Sigmoid colon (tissue), 7 donors: ENCODE data around the gene STOML1. TPM values are rescaled to one million over a fixed set of nuclear protein-coding genes. Genes with fewer than 3 reads are reported as not detected.

Experiments
- DNase-seq: peaks from one replicate; pipeline ENCODE4 v3.0.0-alpha.2; 2019
- H3K27ac ChIP-seq, 4 donors: fragments of 200-600 bp; sonication (generic); one replicate each; pipeline ENCODE4 v1.5.1; 2016 to 2019; ENCODE audit warnings: mild to moderate bottlenecking in 1 of 4
- H3K27me3 ChIP-seq, 3 donors: fragments of 200-600 bp; sonication (generic); one replicate each; pipeline ENCODE4 v1.5.1; 2019; ENCODE audit warnings: mild to moderate bottlenecking in 1 of 3
- H3K36me3 ChIP-seq, 4 donors: fragments of 200-600 bp; sonication (generic); one replicate each; pipeline ENCODE4 v1.5.1; 2016 to 2019
- H3K4me1 ChIP-seq, 4 donors: fragments of 200-600 bp; sonication (generic); one replicate each; pipeline ENCODE4 v1.5.1; 2017 to 2019
- H3K4me3 ChIP-seq, 4 donors: fragments of 200-600 bp; sonication (generic); one replicate each; pipeline ENCODE4 v1.5.1; 2017 to 2019; ENCODE audit warnings: mild to moderate bottlenecking in 2 of 4, moderate library complexity in 1 of 4
- H3K9me3 ChIP-seq, 4 donors: fragments of 200-600 bp in 3 of 4; sonication (generic) in 3 of 4; one replicate each; pipeline versions ENCODE4 v1.5.1 to v1.6.1; 2013 to 2019
- EP300 ChIP-seq, 4 donors: sonication (generic); formaldehyde crosslinking; IDR thresholded peaks; one replicate each; pipeline ENCODE4 v1.6.1; 2017; ENCODE audit warnings: antibody characterized with exemption in 4 of 4
- POLR2A ChIP-seq, 2 donors: fragments of 450-650 bp; IDR thresholded peaks; one replicate each; pipeline ENCODE4 v1.6.1; 2016; ENCODE audit warnings: antibody characterized with exemption in 2 of 2, mild to moderate bottlenecking in 2 of 2, moderate library complexity in 2 of 2
- POLR2AphosphoS5 ChIP-seq, 4 donors: sonication (generic); formaldehyde crosslinking; IDR thresholded peaks; one replicate each; pipeline ENCODE4 v1.6.1; 2017; ENCODE audit warnings: antibody characterized with exemption in 4 of 4
- WGBS, 2 donors: extraction: QIAGEN DNeasy Blood & Tissue Kit; methylation state at CpG; one replicate each; pipeline ENCODE4 v1.1.7; 2013; 5-methylcytosine and 5-hydroxymethylcytosine counted together
- intact Hi-C: fragments of 100-400 bp; cut with DNase I; formaldehyde crosslinking; loops from one replicate; pipeline ENCODE4 v1.15.1; 2023
- polyA plus RNA-seq, 3 donors: library from polyadenylated mRNA; stranded (reverse); fragments of 200-250 nt; gene quantifications; one replicate each; pipeline ENCODE4 v1.2.3, GENCODE V29; 2013
- total RNA-seq, 4 donors: library from RNA; depleted of rRNA; stranded (reverse); fragments of >200 nt; gene quantifications; one replicate each; pipeline ENCODE4 v1.1.0, GENCODE V29; 2016
- TF ChIP-seq, protein P1 (sequence below), 4 experiments: fragments of 450-650 bp in 3 of 4; fragments of 200-600 bp in 1 of 4; IDR thresholded peaks; one replicate each; pipeline ENCODE4 v1.5.1; 2016 to 2019; ENCODE audit warnings: antibody characterized with exemption in 4 of 4, mild to moderate bottlenecking in 3 of 4, moderate library complexity in 2 of 4
- donor health status: healthy with polysubstance abuse.
- donor health status: Bipolar disorder and iron deficiency.
- donor health status: healthy.

The STOML1 gene
- total and polyA plus RNA-seq, 7 donors: 3.5 to 18.5 (median 13.2) TPM

DNA sequence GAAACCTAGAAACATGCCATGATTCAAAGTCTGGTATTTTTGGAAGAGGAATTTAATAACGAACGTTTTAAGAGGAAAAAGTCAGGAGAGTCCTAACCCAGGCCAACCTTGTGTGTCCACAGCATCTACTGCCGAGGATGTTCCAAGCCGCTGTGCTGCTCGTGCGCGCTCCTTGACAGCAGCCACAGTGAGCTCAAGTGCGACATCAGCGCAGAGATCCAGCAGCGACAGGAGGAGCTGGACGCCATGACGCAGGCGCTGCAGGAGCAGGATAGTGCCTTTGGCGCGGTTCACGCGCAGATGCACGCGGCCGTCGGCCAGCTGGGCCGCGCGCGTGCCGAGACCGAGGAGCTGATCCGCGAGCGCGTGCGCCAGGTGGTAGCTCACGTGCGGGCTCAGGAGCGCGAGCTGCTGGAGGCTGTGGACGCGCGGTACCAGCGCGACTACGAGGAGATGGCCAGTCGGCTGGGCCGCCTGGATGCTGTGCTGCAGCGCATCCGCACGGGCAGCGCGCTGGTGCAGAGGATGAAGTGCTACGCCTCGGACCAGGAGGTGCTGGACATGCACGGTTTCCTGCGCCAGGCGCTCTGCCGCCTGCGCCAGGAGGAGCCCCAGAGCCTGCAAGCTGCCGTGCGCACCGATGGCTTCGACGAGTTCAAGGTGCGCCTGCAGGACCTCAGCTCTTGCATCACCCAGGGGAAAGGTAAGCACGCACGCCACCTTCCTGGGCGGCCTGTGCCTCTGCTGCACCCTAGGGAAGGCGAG is 30.8 kb upstream of the STOML1 start:
- no peak for DNase-seq
- H3K4me3 ChIP-seq: no peak overlapping the region
- 97% methylated on average over 66 of the region's 66 CpGs for WGBS, 2 donors
- H3K36me3 ChIP-seq: peaks cover 24 to 53% (median 30%) of the 10 kb centered on the region in 4 donors
- intact Hi-C loops: no loop called here
- TF ChIP-seq POLR2AphosphoS5 (IDR thresholded peaks at IDR 0.05) (no peak), POLR2A (IDR thresholded peaks at IDR 0.05) (no peak)
- no peak overlapping the region for H3K27ac ChIP-seq
- H3K9me3 ChIP-seq: no peaks in the 10 kb centered on the region
- peaks cover 0 to 35% (median 28%) of the 10 kb centered on the region in 4 donors for H3K4me1 ChIP-seq
- no peaks in the 10 kb centered on the region for H3K27me3 ChIP-seq

DNA sequence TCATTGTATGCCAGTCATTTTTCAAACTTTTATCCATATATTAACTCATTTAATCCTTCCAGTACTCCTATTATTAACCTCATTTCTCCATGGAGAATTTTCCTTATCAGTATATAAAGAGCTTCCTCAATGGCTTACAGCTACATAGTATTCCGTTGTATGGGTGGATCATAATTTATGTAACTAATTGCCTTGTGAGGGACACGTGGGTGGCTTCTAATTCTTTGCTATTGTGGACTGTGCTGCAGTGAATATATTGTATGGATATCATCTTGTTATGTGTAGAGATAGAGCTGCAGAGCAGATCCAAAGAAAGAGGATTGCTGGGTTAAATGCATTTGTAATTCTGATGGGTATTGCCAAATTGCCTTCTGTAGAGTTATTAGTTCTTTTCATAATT is 27.6 kb upstream of the STOML1 start:
- WGBS, 2 donors: 65 to 67% methylated on average over 2 of the region's 2 CpGs
- H3K36me3 ChIP-seq: peaks cover 14 to 26% (median 19%) of the 10 kb centered on the region in 4 donors
- no peaks in the 10 kb centered on the region for H3K27me3 ChIP-seq

DNA sequence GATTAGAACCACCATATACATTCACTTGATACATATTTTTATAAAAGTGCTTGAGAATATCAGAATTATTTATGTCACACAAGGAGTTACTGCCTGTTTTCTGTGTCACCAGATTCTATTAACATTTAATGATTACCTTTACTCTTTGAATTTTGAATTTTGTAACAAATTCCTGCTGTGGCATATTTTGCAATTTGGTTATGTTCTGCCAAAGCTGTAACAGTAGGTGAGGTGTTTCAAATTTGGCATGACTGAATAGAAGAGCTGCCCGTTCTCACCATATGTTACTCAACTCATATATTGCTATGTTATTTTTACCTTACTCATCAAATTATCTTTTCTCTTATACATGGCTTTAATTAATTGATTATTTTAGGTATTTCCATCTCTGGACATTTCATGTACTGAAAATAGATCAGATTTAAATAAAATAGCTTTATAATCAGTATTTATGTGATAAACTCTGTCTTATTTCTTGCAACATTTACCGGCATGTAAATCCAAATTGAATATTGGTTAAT is 21.3 kb upstream of the STOML1 start:
- H3K4me3 ChIP-seq: no peak overlapping the region
- peaks cover 0 to 9% (median 2%) of the 10 kb centered on the region in 4 donors for H3K36me3 ChIP-seq
- WGBS, 2 donors: 95 to 98% methylated on average over 2 of the region's 2 CpGs
- TF ChIP-seq EP300 (IDR thresholded peaks at IDR 0.05): no peak
- no peak for TF ChIP-seq POLR2A (IDR thresholded peaks at IDR 0.05)
- TF ChIP-seq, protein P1, sequence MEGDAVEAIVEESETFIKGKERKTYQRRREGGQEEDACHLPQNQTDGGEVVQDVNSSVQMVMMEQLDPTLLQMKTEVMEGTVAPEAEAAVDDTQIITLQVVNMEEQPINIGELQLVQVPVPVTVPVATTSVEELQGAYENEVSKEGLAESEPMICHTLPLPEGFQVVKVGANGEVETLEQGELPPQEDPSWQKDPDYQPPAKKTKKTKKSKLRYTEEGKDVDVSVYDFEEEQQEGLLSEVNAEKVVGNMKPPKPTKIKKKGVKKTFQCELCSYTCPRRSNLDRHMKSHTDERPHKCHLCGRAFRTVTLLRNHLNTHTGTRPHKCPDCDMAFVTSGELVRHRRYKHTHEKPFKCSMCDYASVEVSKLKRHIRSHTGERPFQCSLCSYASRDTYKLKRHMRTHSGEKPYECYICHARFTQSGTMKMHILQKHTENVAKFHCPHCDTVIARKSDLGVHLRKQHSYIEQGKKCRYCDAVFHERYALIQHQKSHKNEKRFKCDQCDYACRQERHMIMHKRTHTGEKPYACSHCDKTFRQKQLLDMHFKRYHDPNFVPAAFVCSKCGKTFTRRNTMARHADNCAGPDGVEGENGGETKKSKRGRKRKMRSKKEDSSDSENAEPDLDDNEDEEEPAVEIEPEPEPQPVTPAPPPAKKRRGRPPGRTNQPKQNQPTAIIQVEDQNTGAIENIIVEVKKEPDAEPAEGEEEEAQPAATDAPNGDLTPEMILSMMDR (IDR thresholded peaks at IDR 0.05): no peak
- no peak for TF ChIP-seq POLR2AphosphoS5 (IDR thresholded peaks at IDR 0.05)
- no peaks in the 10 kb centered on the region for H3K27me3 ChIP-seq
- H3K4me1 ChIP-seq: peaks cover 0 to 45% (median 39%) of the 10 kb centered on the region in 4 donors
- DNase-seq: no peak
- H3K27ac ChIP-seq: no peak overlapping the region
- intact Hi-C loops: no loop called here
- no peaks in the 10 kb centered on the region for H3K9me3 ChIP-seq

More for the DNA sequence above, 27.6 kb upstream of the STOML1 start:
- no peaks in the 10 kb centered on the region for H3K9me3 ChIP-seq
- no peak overlapping the region for H3K27ac ChIP-seq
- H3K4me1 ChIP-seq: peaks cover 0 to 22% (median 14%) of the 10 kb centered on the region in 4 donors
- no peak for DNase-seq
- TF ChIP-seq EP300 (IDR thresholded peaks at IDR 0.05): no peak
- TF ChIP-seq POLR2A (IDR thresholded peaks at IDR 0.05): no peak
- TF ChIP-seq POLR2AphosphoS5 (IDR thresholded peaks at IDR 0.05): no peak
- TF ChIP-seq, protein P1 (IDR thresholded peaks at IDR 0.05): no peak
- intact Hi-C loops: no loop called here
- H3K4me3 ChIP-seq: no peak overlapping the region

DNA sequence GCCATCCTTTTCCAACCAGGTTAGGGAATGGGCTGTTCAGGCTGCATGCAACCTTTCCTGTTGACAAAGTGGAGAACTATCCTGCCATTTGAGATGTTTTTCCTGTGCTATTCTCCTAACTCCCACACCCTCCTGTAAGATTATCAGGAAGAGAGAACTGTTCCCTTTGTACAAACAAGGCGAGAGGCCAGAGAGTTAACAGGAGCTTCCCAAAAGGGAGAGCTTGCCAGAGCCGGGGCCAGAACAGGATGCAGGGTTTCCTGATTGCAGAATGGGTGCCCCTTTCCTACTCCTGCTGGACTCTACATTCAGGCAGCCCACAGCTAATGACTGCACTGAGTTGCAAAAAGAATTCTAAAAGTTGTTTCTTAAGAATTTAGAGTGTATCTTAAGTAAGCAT is 19.5 kb upstream of the STOML1 start:
- TF ChIP-seq, protein P1 (IDR thresholded peaks at IDR 0.05): no peak
- TF ChIP-seq POLR2AphosphoS5 (IDR thresholded peaks at IDR 0.05): peak in 2 of 4 donors; percentile 10 to 16
- intact Hi-C loops: no loop called here
- H3K27me3 ChIP-seq: no peaks in the 10 kb centered on the region
- peaks cover 0 to 9% (median 2%) of the 10 kb centered on the region in 4 donors for H3K36me3 ChIP-seq
- peaks cover 0 to 63% (median 56%) of the 10 kb centered on the region in 4 donors for H3K4me1 ChIP-seq
- no peak overlapping the region for H3K4me3 ChIP-seq
- no peaks in the 10 kb centered on the region for H3K9me3 ChIP-seq
- H3K27ac ChIP-seq: peak overlapping the region; percentile 51 to 64 (median 60)
- peak; percentile 84 for DNase-seq
- WGBS, 2 donors: 5 to 23% methylated on average over 2 of the region's 2 CpGs

DNA sequence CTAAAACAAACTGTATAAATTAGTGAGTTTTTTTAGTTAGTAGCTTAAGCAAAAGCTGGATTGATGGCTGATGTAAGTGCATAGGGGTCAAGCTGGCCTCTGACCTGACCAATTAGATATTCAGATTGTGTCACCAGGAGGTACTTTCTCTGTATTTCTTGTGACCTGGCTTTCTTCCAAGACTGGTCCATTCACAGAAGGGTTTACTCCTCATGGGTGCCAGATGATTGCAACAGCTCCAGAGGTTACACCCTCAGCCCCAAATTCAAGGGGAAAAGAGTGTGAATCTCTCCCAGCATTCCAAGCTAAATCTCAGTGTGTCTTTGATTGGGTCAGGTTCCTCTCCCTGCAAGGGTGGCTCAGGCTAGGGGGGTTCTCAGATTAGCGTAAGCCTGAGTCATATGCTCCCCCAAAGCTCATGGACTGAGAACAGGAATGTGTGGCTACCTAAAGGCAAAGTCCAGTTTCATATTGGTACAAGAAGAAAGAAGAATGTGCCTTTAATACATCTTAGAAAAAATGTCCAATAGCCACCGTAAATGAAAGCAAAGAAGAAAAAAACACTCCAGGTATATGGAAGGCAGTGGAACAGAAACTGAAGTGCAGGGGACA is 18.9 kb upstream of the STOML1 start:
- Histone ChIP-seq H3K9me3 (no peaks in the 10 kb centered on the region), H3K36me3 (peaks cover 0 to 9% (median 2%) of the 10 kb centered on the region in 4 donors), H3K27me3 (no peaks in the 10 kb centered on the region), H3K4me3 (no peak overlapping the region), H3K4me1 (peaks cover 0 to 69% (median 62%) of the 10 kb centered on the region in 4 donors), H3K27ac (peak overlapping the region; percentile 51 to 64 (median 60))
- no peak for TF ChIP-seq EP300 (IDR thresholded peaks at IDR 0.05)
- TF ChIP-seq, protein P1 (IDR thresholded peaks at IDR 0.05): no peak
- no peak for TF ChIP-seq POLR2AphosphoS5 (IDR thresholded peaks at IDR 0.05)
- TF ChIP-seq POLR2A (IDR thresholded peaks at IDR 0.05): no peak
- no peak for DNase-seq
- intact Hi-C loops: no loop called here
- 52 to 72% methylated on average over 2 of the region's 2 CpGs for WGBS, 2 donors
